Breast epithelium (tissue), 4 donors: ENCODE data around the gene NRL. TPM values are rescaled to one million over a fixed set of nuclear protein-coding genes. Genes with fewer than 3 reads are reported as not detected.
A peak's percentile ranks its signal among the peaks of the same experiment; 100 is the strongest.
"Not testable (repeated sequence)": the region's sequence is repeated elsewhere in the genome, so short reads cannot be mapped to it uniquely, and the experiment has no call there.

Experiments
- DNase-seq, 2 donors: peaks; one replicate each; pipeline ENCODE4 v3.0.0-alpha.2; 2019; ENCODE audit warnings: low spot score in 2 of 2
- H3K27ac ChIP-seq, 2 donors: fragments of 200-600 bp; sonication (generic) in 1 of 2; one replicate each; pipeline ENCODE4 v1.5.1; 2016 to 2019; ENCODE audit warnings: mild to moderate bottlenecking in 1 of 2
- H3K27me3 ChIP-seq, 2 donors: fragments of 200-600 bp; sonication (generic) in 1 of 2; one replicate each; pipeline versions ENCODE4 v1.5.1 to v1.6.0; 2017 to 2019; ENCODE audit warnings: control low read depth in 1 of 2, mild to moderate bottlenecking in 1 of 2
- H3K36me3 ChIP-seq: fragments of 200-600 bp; one replicate; pipeline ENCODE4 v1.5.1; 2019
- H3K4me1 ChIP-seq, 2 donors: fragments of 200-600 bp; sonication (generic); one replicate each; pipeline ENCODE4 v1.5.1; 2016 to 2019; ENCODE audit warnings: control low read depth in 1 of 2
- H3K4me3 ChIP-seq, 3 donors: fragments of 200-600 bp; sonication (generic); 1 replicate in 2 of 3; 2 replicates in 1 of 3; pipeline ENCODE4 v1.5.1; 2016 to 2019; ENCODE audit warnings: mild to moderate bottlenecking in 3 of 3, moderate library complexity in 2 of 3
- H3K9me3 ChIP-seq, 2 donors: fragments of 200-600 bp; sonication (generic) in 1 of 2; one replicate each; pipeline ENCODE4 v1.5.1; 2016 to 2019; ENCODE audit warnings: control low read depth in 1 of 2
- CTCF ChIP-seq, 3 donors: fragments of 450-650 bp; IDR thresholded peaks; one replicate each; pipeline ENCODE4 v1.5.1; 2016 to 2017; ENCODE audit warnings: antibody characterized with exemption in 3 of 3, mild to moderate bottlenecking in 3 of 3, moderate library complexity in 3 of 3
- POLR2A ChIP-seq: fragments of 450-650 bp; IDR thresholded peaks from one replicate; pipeline ENCODE4 v1.6.1; 2016; ENCODE audit warnings: antibody characterized with exemption, mild to moderate bottlenecking, moderate library complexity
- POLR2AphosphoS5 ChIP-seq, 3 donors: sonication (generic); formaldehyde crosslinking; IDR thresholded peaks; one replicate each; pipeline ENCODE4 v1.6.1; 2017; ENCODE audit warnings: antibody characterized with exemption in 3 of 3
- intact Hi-C: fragments of 100-400 bp; cut with DNase I; formaldehyde crosslinking; loops from one replicate; pipeline ENCODE4 v1.15.1; 2023; ENCODE audit warnings: low total_unique reads
- total RNA-seq, 3 donors: library from RNA; depleted of rRNA; stranded (reverse); fragments of >200 nt; gene quantifications; one replicate each; pipeline ENCODE4 v1.1.0, GENCODE V29; 2016

Gene NRL
- total RNA-seq, 3 donors from 2014 or later = 2.1 to 5.6 (median 2.5) TPM

- Histone ChIP-seq H3K27ac (peak overlapping the region; percentile 44 to 62), H3K27me3 (no peaks in the 10 kb centered on the region), H3K4me3 (no peak overlapping the region), H3K4me1 (peaks cover 0 to 4% of the 10 kb centered on the region in 2 donors), H3K36me3 (no peaks in the 10 kb centered on the region), H3K9me3 (no peaks in the 10 kb centered on the region)
- DNase-seq = no peak
- TF ChIP-seq CTCF (IDR thresholded peaks at IDR 0.05) (no peak), POLR2AphosphoS5 (IDR thresholded peaks at IDR 0.05) (no peak), POLR2A (no peak)
- intact Hi-C loops = no loop called here
These were observed 6.3 kb downstream of the NRL start for GRCh38 chr14:24108336-24108874.

GRCh38 chr14:24106672-24107271 is 8.0 kb downstream of the NRL start:
- intact Hi-C loops = no loop called here
- no peak overlapping the region for H3K27ac ChIP-seq

GRCh38 chr14:24105609-24106239 is 9.0 kb downstream of the NRL start:
- intact Hi-C loops, H3K4me1 ChIP-seq, H3K27ac ChIP-seq, H3K4me3 ChIP-seq, H3K27me3 ChIP-seq, DNase-seq, H3K9me3 ChIP-seq, H3K36me3 ChIP-seq: not testable (repeated sequence)

More at GRCh38 chr14:24106672-24107271, 8.0 kb downstream of the NRL start:
- Histone ChIP-seq H3K27me3 (no peaks in the 10 kb centered on the region), H3K36me3 (no peaks in the 10 kb centered on the region), H3K4me1 (peaks cover 0 to 4% of the 10 kb centered on the region in 2 donors), H3K9me3 (no peaks in the 10 kb centered on the region), H3K4me3 (no peak overlapping the region)
- TF ChIP-seq POLR2A (no peak), POLR2AphosphoS5 (IDR thresholded peaks at IDR 0.05) (no peak), CTCF (IDR thresholded peaks at IDR 0.05) (no peak)
- no peak for DNase-seq

- intact Hi-C loops = no loop called here
- Histone ChIP-seq H3K4me3 (no peak overlapping the region), H3K27me3 (no peaks in the 10 kb centered on the region), H3K27ac (no peak overlapping the region), H3K9me3 (no peaks in the 10 kb centered on the region), H3K4me1 (no peaks in the 10 kb centered on the region), H3K36me3 (no peaks in the 10 kb centered on the region)
- DNase-seq = no peak
- TF ChIP-seq POLR2A (no peak), POLR2AphosphoS5 (IDR thresholded peaks at IDR 0.05) (no peak), CTCF (IDR thresholded peaks at IDR 0.05) (no peak)
These were observed 11.3 kb downstream of the NRL start for GRCh38 chr14:24103451-24103850.

- Histone ChIP-seq H3K4me1 (no peaks in the 10 kb centered on the region), H3K9me3 (no peaks in the 10 kb centered on the region), H3K4me3 (no peak overlapping the region), H3K27me3 (no peaks in the 10 kb centered on the region), H3K36me3 (no peaks in the 10 kb centered on the region), H3K27ac (no peak overlapping the region)
- intact Hi-C loops = no loop called here
- DNase-seq = no peak
- no peak for TF ChIP-seq CTCF (IDR thresholded peaks at IDR 0.05)
- TF ChIP-seq POLR2AphosphoS5 (IDR thresholded peaks at IDR 0.05) = no peak
- TF ChIP-seq POLR2A = no peak
These were observed 12.2 kb downstream of the NRL start for GRCh38 chr14:24102357-24103048.
